LNCAP (cell line): ENCODE measurements around the gene RAB14.

Experiments
- TF ChIP-seq, protein P1 (sequence below): fragments of 450-650 bp; IDR thresholded peaks from 2 replicates; pipeline ENCODE4 v1.5.1; 2017; ENCODE audit warnings: mild to moderate bottlenecking

RAB14 gene

DNA sequence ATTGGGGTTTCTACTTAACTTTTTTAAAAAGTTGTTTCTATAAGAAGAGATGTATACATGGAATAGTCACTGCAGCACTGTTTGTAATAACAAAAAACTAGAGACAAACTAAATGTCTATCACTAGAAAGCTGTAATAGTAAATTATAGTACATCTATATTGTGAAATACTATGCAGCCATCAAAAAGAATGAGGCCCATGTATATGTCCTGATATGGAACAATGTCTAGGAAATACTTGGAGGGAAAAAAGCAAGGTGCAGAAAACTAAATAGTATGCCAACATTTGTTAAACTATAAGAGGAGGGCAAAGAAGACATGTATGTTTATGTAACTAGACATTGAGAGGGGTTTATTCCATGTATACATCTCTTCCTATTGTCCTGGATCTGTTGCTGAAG lies 2.9 kb upstream of the RAB14 start:
- TF ChIP-seq, protein P1, sequence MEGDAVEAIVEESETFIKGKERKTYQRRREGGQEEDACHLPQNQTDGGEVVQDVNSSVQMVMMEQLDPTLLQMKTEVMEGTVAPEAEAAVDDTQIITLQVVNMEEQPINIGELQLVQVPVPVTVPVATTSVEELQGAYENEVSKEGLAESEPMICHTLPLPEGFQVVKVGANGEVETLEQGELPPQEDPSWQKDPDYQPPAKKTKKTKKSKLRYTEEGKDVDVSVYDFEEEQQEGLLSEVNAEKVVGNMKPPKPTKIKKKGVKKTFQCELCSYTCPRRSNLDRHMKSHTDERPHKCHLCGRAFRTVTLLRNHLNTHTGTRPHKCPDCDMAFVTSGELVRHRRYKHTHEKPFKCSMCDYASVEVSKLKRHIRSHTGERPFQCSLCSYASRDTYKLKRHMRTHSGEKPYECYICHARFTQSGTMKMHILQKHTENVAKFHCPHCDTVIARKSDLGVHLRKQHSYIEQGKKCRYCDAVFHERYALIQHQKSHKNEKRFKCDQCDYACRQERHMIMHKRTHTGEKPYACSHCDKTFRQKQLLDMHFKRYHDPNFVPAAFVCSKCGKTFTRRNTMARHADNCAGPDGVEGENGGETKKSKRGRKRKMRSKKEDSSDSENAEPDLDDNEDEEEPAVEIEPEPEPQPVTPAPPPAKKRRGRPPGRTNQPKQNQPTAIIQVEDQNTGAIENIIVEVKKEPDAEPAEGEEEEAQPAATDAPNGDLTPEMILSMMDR, result no peak

DNA sequence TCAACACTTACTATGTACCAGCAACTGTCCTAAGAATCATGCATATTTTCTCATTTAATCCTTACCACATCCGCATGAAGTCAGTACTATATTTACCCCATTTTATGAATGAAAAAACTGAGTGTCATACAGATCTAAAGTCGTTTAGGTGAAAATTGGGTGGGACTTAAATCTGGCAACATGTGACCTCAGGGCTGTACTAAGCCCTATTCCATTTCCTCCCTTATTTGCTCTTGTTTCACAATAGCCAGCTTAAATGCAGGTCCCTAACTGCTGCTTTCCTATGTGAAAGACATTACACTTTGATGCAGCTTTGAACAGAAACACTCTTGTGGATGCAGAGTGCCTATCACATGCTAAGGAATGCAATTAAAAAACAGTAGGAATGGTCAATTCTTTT lies 2.5 kb upstream of the RAB14 start:
- TF ChIP-seq, protein P1, result no peak

DNA sequence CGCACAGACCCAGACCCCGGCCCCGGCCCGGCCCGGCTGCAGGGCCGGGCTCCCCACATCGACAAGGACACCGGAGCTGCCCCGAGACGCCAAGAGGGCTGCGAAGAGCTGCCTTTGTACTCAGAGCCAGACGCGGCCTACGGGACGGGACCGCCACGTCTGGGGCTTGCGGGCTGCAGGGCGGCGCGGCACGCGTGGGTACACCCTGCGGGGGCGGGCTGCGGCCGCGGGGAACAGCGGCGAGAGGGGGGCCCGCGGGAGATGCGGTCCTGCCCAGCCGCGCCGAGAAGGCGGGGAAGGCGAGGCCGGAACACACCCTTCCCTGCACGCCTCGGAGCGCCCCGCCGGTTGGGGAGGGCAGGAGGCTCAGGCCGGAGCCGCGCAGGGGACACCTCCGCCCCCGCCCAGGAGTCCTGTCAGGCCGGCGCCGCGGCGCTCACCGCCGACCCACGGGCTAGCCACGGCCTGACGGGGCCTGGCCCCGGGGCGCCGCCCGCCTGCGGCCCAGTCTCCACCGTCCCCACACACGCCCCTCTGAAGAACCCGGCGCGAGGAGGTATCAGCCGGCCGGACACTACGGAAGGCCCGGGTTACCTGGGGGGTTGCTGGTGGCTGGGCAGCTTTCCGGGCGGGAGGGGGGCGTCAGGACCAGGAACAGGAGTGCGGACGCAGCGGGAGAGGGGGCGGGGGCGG lies 478 bp downstream of the RAB14 start:
- TF ChIP-seq, protein P1, result no peak

DNA sequence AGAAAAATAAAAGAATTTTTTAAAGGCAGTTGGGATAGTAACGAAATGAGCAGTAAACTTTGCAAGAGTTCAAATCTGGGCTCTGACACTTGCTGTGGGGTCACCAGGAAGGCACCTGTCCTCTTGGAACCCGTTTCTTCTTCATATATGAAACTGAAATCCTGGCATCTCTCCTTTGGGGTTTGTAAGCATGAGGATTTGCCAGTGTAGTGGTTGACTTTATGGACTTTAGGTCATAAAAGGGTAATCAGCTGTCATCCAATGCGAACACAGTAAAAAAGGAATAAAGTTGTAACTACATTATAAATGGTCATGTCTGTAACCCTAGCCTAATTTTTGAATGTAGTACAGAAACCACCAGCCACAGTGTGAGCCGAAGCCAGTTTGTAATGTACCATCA lies 1.3 kb downstream of the RAB14 start:
- TF ChIP-seq, protein P1, result no peak

DNA sequence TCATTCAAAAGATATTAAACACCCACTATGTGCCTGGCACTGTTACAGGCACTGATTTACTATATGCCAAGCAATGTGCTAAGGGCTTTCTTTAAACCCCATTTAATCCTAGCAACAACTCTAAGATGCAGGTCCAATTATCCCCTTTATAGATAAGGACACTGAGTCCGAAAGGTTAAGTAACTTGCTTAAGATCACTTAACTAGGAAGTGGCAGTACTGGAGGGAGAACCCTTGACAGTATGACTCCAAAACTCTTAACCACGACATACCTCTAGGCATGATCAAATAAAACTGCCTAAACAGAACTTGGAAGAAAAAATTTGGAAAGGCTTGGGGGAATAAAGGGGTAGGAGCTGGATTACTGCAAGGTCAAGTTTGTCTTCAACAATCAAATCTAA lies 1.7 kb downstream of the RAB14 start:
- TF ChIP-seq, protein P1, result no peak

DNA sequence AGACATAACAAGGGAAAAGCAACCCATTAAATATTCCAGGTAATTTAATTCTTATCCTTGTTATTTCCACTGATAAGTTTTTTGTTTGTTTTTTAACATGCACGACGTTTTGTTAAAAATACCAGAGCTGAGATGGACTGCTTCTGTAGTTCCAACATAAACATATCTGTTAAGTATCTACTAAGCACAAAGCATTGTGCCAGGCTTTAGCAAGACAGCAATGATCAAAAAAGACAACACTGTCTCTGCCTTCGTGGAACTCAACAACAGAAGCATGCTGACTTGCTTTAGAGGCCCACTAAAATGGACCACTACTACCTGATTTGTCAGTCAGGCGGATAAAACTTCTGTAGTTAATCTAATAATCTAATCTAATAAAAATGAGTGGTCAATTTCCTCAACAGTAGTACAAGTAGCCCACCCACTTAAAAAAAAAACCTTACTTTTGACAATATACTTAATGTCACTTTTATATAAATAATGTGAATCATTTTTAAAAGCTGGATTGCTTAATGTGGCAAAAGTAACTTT lies 3.1 kb downstream of the RAB14 start:
- TF ChIP-seq, protein P1, result no peak

DNA sequence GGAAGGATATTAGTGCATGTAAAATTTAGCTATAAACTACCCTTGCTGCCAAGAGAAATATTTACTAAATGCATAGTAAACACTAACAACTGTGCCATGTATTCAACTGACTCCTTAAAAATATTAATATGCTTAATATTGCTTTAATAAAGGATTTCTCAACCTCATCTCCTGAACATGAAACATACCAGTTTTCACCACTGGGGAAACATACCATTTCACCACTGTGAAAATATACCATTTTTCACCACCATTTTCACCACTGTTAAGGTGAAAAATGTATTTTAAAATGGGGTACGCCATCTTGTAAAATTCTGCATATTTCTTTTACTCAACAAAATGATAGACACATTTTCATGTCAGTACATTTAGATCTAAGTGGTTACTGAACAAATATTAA lies 4.5 kb downstream of the RAB14 start:
- TF ChIP-seq, protein P1, result no peak
